ENCODE data around the gene ASCC2. TPM values are rescaled to one million over a fixed set of nuclear protein-coding genes. Genes with fewer than 3 reads are reported as not detected.
"Not testable (repeated sequence)": the region's sequence is repeated elsewhere in the genome, so short reads cannot be mapped to it uniquely, and the experiment has no call there.

The ASCC2 gene
- total RNA-seq, 1 experiment from 2014 or later, result 43.3 TPM

DNA sequence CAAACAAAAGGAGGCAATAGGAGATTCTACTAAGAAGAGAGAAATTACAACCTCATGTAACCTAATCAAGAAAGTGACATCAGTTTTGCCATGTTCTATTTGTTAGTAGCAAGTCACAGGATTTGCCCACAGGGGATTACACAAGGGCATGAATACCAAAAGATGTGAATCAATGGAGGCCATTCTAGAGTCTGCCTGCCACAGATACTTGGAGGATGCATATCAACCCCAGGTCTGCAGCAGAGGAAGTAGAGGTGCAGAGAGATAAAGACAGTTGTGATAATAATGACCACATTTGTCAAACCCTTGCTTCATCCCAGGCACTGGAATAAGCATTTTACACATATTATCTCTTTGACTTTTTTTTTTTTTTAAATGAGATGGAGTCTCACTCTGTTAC is 2.4 kb upstream of the ASCC2 start:
- ChIA-PET CTCF (no interaction called here), POLR2A (ENCODE audit: unreplicated experiment) (no interaction called here)
- Histone ChIP-seq H3K4me1 (replicated peaks; ENCODE audit: insufficient read depth) (peaks cover 41% of the 10 kb centered on the region), H3K27me3 (ENCODE audit: insufficient read depth, low read depth) (no peaks in the 10 kb centered on the region), H3K4me3 (no peak overlapping the region), H3K9me3 (ENCODE audit: insufficient read depth, low read depth) (no peaks in the 10 kb centered on the region), H3F3A (ENCODE audit: insufficient read depth, low read depth) (peaks cover 33% of the 10 kb centered on the region), H3K79me2 (ENCODE audit: low read depth) (peaks cover 24% of the 10 kb centered on the region), H2AFZ (no peak overlapping the region), H4K20me1 (ENCODE audit: insufficient read depth) (no peaks in the 10 kb centered on the region), H3K9me2 (ENCODE audit: insufficient read depth) (no peaks in the 10 kb centered on the region), H3K27ac (no peak overlapping the region), H3K4me2 (no peak overlapping the region), H3K36me3 (ENCODE audit: low read depth) (no peaks in the 10 kb centered on the region)
- DNase-seq, result no peak
- intact Hi-C loops (cut with micrococcal nuclease; ENCODE audit: unreplicated experiment), result no loop called here
- TF ChIP-seq, protein P1, sequence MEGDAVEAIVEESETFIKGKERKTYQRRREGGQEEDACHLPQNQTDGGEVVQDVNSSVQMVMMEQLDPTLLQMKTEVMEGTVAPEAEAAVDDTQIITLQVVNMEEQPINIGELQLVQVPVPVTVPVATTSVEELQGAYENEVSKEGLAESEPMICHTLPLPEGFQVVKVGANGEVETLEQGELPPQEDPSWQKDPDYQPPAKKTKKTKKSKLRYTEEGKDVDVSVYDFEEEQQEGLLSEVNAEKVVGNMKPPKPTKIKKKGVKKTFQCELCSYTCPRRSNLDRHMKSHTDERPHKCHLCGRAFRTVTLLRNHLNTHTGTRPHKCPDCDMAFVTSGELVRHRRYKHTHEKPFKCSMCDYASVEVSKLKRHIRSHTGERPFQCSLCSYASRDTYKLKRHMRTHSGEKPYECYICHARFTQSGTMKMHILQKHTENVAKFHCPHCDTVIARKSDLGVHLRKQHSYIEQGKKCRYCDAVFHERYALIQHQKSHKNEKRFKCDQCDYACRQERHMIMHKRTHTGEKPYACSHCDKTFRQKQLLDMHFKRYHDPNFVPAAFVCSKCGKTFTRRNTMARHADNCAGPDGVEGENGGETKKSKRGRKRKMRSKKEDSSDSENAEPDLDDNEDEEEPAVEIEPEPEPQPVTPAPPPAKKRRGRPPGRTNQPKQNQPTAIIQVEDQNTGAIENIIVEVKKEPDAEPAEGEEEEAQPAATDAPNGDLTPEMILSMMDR (conservative IDR thresholded peaks at IDR 0.05), result no peak
- no peak for TF ChIP-seq EZH2 (IDR thresholded peaks at IDR 0.05; ENCODE audit: low read depth)
- BruUV-seq (replicated peaks), result no TSS peak

DNA sequence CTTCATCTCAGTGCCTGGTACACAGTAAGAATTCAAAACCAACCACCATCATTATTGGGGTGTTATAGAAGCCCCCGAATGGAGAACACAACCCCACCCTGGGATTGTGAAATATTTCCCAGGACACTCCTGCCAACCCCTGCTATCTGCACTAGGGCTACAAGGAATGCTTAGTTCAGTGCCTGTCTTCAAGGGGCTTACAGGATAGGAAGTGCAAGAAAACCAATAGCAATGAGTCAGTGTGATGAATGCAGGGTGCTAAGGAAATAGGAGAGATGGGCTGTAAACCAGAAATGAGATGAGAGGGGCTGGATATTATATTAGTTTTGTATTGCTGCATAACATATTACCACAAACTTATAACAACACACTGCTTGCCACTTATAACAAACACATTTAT is 965 bp upstream of the ASCC2 start:
- Histone ChIP-seq H3K79me2 (ENCODE audit: low read depth) (peaks cover 27% of the 10 kb centered on the region), H3F3A (ENCODE audit: insufficient read depth, low read depth) (peaks cover 33% of the 10 kb centered on the region), H2AFZ (peak overlapping the region; percentile 90), H4K20me1 (ENCODE audit: insufficient read depth) (no peaks in the 10 kb centered on the region), H3K27ac (no peak overlapping the region), H3K4me2 (peak overlapping the region; percentile 82), H3K9me2 (ENCODE audit: insufficient read depth) (no peaks in the 10 kb centered on the region), H3K36me3 (ENCODE audit: low read depth) (no peaks in the 10 kb centered on the region), H3K9me3 (ENCODE audit: insufficient read depth, low read depth) (no peaks in the 10 kb centered on the region), H3K27me3 (ENCODE audit: insufficient read depth, low read depth) (no peaks in the 10 kb centered on the region), H3K4me1 (replicated peaks; ENCODE audit: insufficient read depth) (peaks cover 41% of the 10 kb centered on the region), H3K4me3 (peak overlapping the region; percentile 95; the same call in 1 of the 2 replicates)
- ChIA-PET POLR2A (ENCODE audit: unreplicated experiment) (no interaction called here), CTCF (no interaction called here)
- no TSS peak for BruUV-seq (replicated peaks)
- no peak for DNase-seq
- TF ChIP-seq EZH2 (IDR thresholded peaks at IDR 0.05; ENCODE audit: low read depth), result no peak
- TF ChIP-seq, protein P1 (conservative IDR thresholded peaks at IDR 0.05), result no peak
- intact Hi-C loops (cut with micrococcal nuclease; ENCODE audit: unreplicated experiment), result loop anchor here (2.0 to 10.0 kb wide), 2 partner anchors 18 to 46 kb away; partner anchors contain the start of gene MTMR3

DNA sequence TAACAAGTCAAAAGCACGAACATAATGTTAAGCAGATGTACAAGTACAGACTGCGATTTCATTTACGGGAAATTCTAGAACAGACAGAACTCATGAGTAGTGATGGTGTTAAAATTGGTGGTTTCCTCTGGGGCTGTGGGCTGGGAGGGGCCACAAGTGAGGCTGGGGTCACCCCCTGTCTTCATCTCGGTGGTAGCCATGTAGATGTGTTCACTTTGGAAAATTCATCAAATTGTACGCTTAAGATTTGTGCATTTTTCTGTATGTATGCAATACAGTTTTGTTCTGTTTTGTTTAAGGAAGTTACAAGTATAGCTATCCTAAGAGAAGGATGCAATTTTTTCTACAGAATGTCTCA is 504 bp upstream of the ASCC2 start:
- H3K27me3 ChIP-seq (ENCODE audit: insufficient read depth, low read depth), result no peaks in the 10 kb centered on the region
- ChIA-PET CTCF (interaction anchor here (0.5 kb wide), 1 partner anchor 26 kb away, joined by 3 read pairs; no protein-coding TSS in a partner anchor), POLR2A (ENCODE audit: unreplicated experiment) (no interaction called here)
- peak overlapping the region; percentile 90 for H2AFZ ChIP-seq
- peak overlapping the region; percentile 67 for H3K27ac ChIP-seq
- peak overlapping the region; percentile 82 for H3K4me2 ChIP-seq
- no peak for TF ChIP-seq EZH2 (IDR thresholded peaks at IDR 0.05; ENCODE audit: low read depth)
- TF ChIP-seq, protein P1 (conservative IDR thresholded peaks at IDR 0.05), result no peak
- H3K79me2 ChIP-seq (ENCODE audit: low read depth), result peaks cover 27% of the 10 kb centered on the region
- H4K20me1 ChIP-seq (ENCODE audit: insufficient read depth), result no peaks in the 10 kb centered on the region
- peak overlapping the region; percentile 95 for H3K4me3 ChIP-seq
- H3K9me2 ChIP-seq (ENCODE audit: insufficient read depth), result no peaks in the 10 kb centered on the region
- intact Hi-C loops (cut with micrococcal nuclease; ENCODE audit: unreplicated experiment), result loop anchor here (2.0 to 10.0 kb wide), 2 partner anchors 18 to 46 kb away; partner anchors contain the start of gene MTMR3
- TSS peak; percentile 68 for BruUV-seq (replicated peaks)
- peaks cover 38% of the 10 kb centered on the region for H3K4me1 ChIP-seq (replicated peaks; ENCODE audit: insufficient read depth)
- H3K9me3 ChIP-seq (ENCODE audit: insufficient read depth, low read depth), result no peaks in the 10 kb centered on the region
- DNase-seq, result no peak
- H3F3A ChIP-seq (ENCODE audit: insufficient read depth, low read depth), result peaks cover 28% of the 10 kb centered on the region
- H3K36me3 ChIP-seq (ENCODE audit: low read depth), result no peaks in the 10 kb centered on the region

DNA sequence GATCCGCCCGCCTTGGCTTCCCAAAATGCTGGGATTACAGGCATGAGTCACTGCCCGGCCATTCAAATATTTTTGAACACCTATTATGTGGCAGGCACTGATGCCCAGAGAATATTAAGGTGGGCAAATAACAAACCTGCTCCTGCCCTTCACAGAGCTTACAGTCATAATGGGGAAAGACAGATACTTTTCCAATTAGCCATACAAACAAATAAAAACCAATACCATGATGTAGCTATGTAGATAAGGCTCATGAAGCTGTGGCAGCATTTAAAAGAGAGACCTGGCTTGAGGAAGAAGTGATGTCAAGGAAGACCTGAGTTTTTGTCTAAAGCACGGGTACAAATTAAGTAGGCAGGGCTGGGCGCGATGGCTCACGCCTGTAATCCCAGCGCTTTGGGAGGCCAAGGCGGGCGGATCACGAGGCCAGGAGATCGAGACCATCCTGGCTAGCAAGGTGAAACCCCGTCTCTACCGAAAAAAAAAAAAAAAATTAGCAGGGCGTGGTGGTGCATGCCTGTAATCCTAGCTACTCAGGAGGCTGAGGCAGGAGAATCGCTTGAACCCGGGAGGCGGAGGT is 1.2 kb downstream of the ASCC2 start:
- H3K9me3 ChIP-seq (ENCODE audit: insufficient read depth, low read depth); BruUV-seq (replicated peaks); H3K27ac ChIP-seq; H3K9me2 ChIP-seq (ENCODE audit: insufficient read depth); H4K20me1 ChIP-seq (ENCODE audit: insufficient read depth); H3K36me3 ChIP-seq (ENCODE audit: low read depth); DNase-seq; CTCF ChIA-PET; H2AFZ ChIP-seq; H3K27me3 ChIP-seq (ENCODE audit: insufficient read depth, low read depth): not testable (repeated sequence)
- intact Hi-C loops (cut with micrococcal nuclease; ENCODE audit: unreplicated experiment), result loop anchor here (10.0 kb wide), 1 partner anchor 48 kb away; the partner anchor contains the start of gene MTMR3
- peaks cover 13% of the 10 kb centered on the region for H3F3A ChIP-seq (ENCODE audit: insufficient read depth, low read depth)
- peak overlapping the region; percentile 95; the same call in 1 of the 2 replicates for H3K4me3 ChIP-seq
- POLR2A ChIA-PET (ENCODE audit: unreplicated experiment), result interaction anchor here (0.7 kb wide), 1 partner anchor 71 kb away, joined by 3 read pairs; no protein-coding TSS in a partner anchor
- peaks cover 27% of the 10 kb centered on the region for H3K79me2 ChIP-seq (ENCODE audit: low read depth)
- peaks cover 23% of the 10 kb centered on the region for H3K4me1 ChIP-seq (replicated peaks; ENCODE audit: insufficient read depth)
- peak overlapping the region; percentile 82 for H3K4me2 ChIP-seq

Data from PC-9 (cell line).